Esophagus mucosa (tissue), 1 donor: ENCODE results near the gene PFKFB3. TPM values are rescaled to one million over a fixed set of nuclear protein-coding genes. Genes with fewer than 3 reads are reported as not detected.
A peak's percentile ranks its signal among the peaks of the same experiment; 100 is the strongest.
"Not testable (repeated sequence)": the region's sequence is repeated elsewhere in the genome, so short reads cannot be mapped to it uniquely, and the experiment has no call there.

Experiments
- ATAC-seq: fragments of 200-7000 bp; cut with Tn5 transposase; one replicate; pipeline ENCODE4 v1.9.1; 2020
- total RNA-seq: library from RNA; stranded (reverse); gene quantifications from one replicate; pipeline ENCODE4 v1.2.4, GENCODE V29; 2023
- donor health status: DM: yes; HTN: yes; CAD: no.

The PFKFB3 gene
- total RNA-seq, 1 donor from 2014 or later = 48.2 TPM

DNA sequence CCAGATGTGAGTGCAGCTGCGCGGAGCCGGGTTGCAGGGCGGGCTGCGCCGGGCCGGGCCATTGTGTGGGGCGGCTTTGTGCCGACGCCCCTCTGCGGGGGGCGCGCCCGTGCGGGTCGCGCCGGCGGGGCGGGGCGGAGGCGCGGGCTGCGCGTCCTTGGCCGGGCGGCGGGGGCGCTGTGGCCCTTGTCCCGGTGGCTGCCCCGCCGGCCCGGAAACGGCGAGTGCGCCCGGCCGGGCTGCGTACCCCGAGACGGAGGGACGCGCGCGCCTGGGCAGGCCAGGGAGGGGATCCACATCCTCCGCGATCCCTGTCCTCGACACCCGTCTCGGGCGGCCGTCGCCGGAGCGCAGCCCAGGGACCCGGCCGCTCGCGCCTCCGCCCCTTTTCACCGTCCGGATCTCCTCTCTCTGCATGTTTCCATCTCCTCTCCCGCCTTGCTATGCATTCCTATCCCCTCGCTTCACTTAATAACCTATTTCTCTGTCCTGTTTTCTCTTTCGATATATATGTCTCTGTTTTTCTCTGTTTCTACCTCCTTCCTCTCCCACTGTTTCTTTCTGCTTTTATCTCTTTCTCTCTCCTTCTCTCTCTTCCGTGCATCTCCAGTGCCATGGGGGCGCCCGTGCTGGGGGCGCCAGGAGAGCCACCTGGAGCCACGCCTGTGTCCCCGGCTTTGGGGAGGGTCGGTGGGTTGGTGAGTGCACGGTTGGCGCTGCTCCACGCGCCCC, 765 bp downstream of the PFKFB3 start:
- peak; percentile 41 for ATAC-seq

- ATAC-seq = peak; percentile 25
Measured at GRCh38 chr10:6204063-6204340, 1.3 kb downstream of the PFKFB3 start.

DNA sequence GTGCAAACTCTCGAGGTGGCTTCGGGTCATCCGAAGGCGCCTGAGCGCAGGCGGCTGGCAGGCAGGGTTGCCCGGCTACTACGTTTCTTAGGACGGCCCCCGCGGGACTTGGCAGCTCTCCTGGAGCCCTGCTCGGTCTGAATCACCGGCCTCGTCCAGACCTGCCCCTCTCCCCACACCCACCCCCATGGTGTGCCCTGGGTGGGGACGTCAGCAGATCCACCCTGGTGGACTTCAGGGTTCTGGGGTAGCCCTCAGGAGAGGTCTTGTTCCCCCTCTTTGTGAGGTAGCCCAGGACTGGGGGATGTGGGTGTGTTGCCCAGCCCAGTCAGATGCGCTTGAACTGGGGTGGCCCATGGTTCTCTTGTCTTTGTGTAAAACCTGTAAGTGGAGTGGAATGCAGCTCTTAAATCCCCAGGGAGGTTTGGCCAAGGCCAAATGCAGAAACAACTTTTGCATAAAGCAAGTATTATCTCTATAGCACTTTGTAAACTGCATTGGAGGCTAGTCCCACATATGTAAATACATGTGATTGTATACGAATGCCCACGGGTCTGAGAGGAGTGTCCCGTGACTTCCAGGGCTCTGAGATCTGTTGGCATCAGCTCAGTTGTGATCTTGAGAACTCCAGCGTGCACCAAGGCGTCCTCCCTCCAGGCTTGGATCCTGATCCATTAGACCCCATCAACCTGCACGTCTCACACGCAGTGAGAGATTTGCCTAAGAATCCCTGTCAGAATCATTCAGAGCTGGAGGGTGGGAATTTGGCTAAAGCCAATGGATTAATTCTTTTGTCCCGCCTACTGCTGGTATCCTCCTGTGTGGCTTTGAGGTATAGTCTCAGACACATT, 1.8 kb downstream of the PFKFB3 start:
- ATAC-seq = peak; percentile 57

GRCh38 chr10:6206486-6206885, 3.8 kb downstream of the PFKFB3 start:
- not testable (repeated sequence) for ATAC-seq

DNA sequence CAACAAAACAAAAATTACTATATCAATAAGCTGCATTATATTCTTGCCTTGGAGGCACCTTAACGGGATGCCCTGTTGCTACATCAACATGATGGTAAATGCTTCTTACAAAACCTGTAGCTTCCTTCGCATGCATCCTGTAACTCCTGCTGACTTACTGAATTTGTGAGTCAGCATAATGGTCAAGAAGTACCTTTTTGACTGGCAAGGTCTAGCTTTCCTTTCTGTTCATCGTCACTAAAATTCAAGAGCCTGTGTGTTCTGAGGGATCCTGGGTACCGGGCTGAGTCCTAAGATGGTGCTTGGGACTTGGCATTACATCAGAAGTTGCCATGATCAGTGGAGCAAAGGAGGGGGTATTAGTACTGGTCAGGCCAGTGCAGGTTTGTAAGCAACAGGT, 4.9 kb downstream of the PFKFB3 start:
- ATAC-seq = no peak

GRCh38 chr10:6208799-6209235, 6.1 kb downstream of the PFKFB3 start:
- ATAC-seq = no peak

- no peak for ATAC-seq
Measured at GRCh38 chr10:6211341-6211670, 8.6 kb downstream of the PFKFB3 start.

DNA sequence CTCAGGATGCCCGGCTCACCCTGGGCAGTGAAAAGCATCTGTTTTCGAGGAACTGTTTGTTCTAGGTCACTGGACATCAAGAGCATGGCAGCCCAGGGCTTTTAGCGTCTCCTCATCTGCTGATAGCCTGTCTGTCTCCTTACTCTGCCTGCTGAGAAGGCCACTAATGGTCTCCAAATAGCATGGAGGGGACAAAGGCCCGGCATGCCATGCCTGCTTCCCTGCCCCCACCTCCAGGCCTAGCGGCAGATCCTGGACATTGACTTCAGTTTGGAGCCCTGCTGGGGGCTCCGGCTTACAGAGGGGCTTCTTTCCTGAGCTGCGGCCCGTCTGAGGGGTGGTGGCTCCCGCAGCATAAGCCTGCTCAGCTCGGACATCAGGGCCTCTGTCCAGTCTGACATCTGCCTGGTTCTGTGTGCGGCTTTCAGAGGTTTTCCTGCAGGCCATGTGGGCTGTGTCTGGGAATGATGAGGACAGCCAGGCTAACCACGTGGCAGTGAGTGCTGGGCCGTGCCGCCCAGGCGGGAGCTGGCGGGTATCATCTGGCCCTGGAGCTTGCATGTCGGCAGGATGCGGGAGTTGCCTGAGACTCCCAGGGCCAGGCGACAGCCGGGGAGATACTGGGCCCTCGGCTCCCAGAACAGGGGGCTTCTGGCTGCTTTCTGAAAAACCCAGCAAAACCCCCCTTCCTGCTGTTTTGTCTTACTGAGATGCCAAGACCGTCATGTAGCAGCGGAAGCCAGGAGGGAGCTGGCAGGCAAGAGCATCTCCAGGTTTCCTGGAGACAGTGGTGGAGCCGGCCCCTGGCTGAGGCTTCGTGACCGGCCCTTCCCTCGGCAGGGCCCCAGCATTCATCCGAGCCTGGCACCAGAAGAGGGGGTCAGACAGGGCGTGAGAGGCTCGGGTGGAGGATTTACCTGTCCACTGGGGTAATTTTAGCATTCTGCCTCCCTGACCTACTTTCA, 9.2 kb downstream of the PFKFB3 start:
- no peak for ATAC-seq

GRCh38 chr10:6212806-6213205, 10.1 kb downstream of the PFKFB3 start:
- ATAC-seq = no peak

- no peak for ATAC-seq
Measured at GRCh38 chr10:6213257-6213905, 10.6 kb downstream of the PFKFB3 start.

GRCh38 chr10:6213908-6214307, 11.2 kb downstream of the PFKFB3 start:
- ATAC-seq = no peak

- no peak for ATAC-seq
Measured at GRCh38 chr10:6214612-6215011, 11.9 kb downstream of the PFKFB3 start.

GRCh38 chr10:6215241-6215640, 12.5 kb downstream of the PFKFB3 start:
- ATAC-seq = no peak

DNA sequence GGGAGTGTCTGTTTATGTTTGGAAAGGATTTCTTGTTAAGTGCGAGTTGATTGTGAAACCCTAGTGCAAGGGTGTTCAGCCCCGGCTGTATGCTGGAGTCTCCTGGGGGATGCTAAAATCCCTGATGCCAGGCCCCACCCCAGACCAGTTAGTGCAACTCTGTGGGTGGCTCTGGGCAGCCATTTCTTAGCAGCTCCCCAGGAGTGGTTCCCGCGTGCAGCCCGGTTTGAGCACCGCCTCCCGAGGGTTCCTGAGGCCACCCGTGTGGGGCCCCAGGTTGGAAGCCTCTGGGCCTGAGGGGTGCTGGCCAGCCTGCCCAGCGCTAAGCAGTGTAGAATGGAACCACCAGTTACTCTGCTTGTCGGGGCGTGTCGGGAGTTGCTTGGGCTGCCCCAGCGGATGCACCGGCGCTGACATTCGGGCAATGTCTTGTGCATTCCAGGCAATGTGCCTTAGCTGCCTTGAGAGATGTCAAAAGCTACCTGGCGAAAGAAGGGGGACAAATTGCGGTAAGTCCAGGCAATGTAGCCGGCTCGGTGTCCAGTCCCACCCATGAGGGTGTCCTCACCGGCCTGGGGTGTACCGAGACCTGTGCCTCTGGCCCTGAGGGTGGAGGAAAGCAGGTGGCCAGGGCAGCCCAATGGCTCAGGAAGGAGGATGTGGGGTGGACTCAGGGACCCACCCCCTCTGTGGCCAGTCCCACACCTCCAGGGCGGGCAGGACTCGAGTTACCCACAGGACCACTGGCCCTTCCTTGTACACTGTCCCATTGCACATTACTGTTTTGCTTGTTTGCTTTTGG, 13.2 kb downstream of the PFKFB3 start:
- no peak for ATAC-seq

DNA sequence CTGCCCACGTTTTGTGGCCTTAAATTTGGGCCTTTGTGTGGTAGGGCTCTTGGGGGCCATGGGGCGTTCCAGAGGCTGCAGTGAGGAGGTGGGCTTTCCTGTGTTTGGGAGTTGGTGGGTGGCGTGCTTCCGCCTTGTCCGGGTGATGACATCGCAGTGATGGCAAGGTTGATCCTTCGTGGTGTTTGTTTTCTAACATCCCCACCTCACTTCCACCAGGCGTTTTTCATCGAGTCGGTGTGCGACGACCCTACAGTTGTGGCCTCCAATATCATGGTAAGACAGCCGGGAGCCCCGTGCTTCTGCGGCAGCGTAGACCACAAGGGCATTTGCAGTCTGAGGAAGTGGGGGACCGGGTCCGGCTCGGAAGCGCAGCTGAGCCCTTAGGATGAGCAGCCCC, 14.2 kb downstream of the PFKFB3 start:
- ATAC-seq = no peak

DNA sequence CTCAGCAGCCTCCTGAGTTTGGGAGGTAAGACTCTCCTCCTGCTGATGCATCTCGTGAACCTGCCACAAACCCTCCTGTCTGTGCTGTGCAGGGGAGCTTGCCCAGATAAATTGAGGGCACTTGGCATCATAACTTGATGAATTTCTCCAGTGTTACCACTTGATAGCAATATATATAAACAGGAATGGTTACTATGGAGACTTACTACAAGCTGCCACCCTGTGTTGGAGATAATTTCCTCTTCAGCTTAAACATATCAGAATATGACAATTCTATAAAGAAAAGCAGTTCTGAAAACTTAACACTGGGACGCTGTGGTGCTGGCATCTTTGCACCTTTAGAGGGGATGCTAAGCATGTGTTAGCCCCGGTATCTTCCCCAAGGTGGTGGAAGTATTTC, 14.9 kb downstream of the PFKFB3 start:
- ATAC-seq = no peak

DNA sequence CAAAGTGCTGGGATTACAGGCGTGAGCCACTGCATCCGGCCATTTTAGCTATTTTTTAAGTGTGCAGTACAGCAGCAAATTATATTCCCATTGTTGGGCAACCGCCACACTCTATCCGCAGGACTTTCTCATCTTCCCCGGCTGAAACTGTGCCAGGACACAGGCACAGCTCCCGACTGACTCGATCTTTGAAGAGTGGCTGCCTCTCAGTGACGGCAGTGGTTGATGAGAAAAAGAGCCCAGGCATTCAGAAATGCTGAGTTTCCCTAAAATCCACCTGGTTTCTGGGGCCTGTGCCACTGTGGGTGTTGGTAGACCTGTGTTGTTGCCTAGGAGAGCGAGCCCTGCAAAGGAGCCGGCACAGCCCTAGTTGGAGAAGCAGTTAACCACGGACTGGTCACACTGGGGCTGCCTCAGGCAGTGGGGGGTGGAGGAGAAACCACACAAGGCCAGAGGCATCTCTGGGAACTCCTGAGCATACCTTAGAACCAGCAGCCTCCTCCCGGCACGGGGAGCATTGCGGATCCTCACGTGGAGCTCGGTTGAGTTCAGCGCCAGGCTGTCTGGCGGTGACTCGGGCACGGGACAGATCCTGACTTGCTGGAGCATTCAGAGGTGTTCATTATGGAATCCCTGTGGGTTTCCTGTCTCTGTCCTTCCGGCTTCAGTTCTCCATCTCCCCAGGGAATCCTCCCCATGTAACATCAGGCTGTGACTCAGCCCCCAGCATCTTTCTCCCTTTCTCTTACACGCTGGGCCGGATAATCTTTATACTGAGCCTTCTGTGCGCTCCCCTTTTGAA, 16.2 kb downstream of the PFKFB3 start:
- peak; percentile 79 for ATAC-seq

GRCh38 chr10:6219494-6219836, 16.7 kb downstream of the PFKFB3 start:
- no peak for ATAC-seq

- no peak for ATAC-seq
Measured at GRCh38 chr10:6220418-6221191, 17.9 kb downstream of the PFKFB3 start.
